C4-2B (cell line): ENCODE measurements around the gene PTTG1.

ENCODE experiments used
- H3K27ac ChIP-seq: fragments of 450-650 bp; 2 replicates; pipeline ENCODE4 v1.5.1; 2017
- CTCF ChIP-seq: fragments of 450-650 bp; conservative IDR thresholded peaks from 2 replicates; pipeline ENCODE4 v1.5.1; 2017; ENCODE audit warnings: mild to moderate bottlenecking
- ZFX ChIP-seq: fragments of 450-650 bp; IDR thresholded peaks from 2 replicates; pipeline ENCODE4 v1.6.1; 2017

PTTG1 gene

GRCh38 chr5:160474084-160474483, 52.4 kb downstream of the PTTG1 start:
- TF ChIP-seq ZFX (no peak), CTCF (no peak)
- H3K27ac ChIP-seq: no peak overlapping the region

GRCh38 chr5:160475864-160476438, 54.3 kb downstream of the PTTG1 start:
- no peak for TF ChIP-seq CTCF
- no peak for TF ChIP-seq ZFX
- H3K27ac ChIP-seq: no peak overlapping the region

- TF ChIP-seq CTCF: no peak
- H3K27ac ChIP-seq: no peak overlapping the region
These were observed 55.8 kb downstream of the PTTG1 start for GRCh38 chr5:160477266-160477970.

GRCh38 chr5:160478163-160478562, 56.5 kb downstream of the PTTG1 start:
- no peak overlapping the region for H3K27ac ChIP-seq
- no peak for TF ChIP-seq ZFX
- TF ChIP-seq CTCF: no peak
